Choroid plexus epithelial cell (primary cell): Measurements from ENCODE around the gene ZBTB21.

Experiments
- DNase-seq: peaks from one replicate; pipeline ENCODE4 v3.0.0-alpha.2; 2010; ENCODE audit warnings: low read depth
- H3K4me3 ChIP-seq: 2 replicates; pipeline ENCODE4 v1.5.1; 2011; ENCODE audit warnings: low read depth, mild to moderate bottlenecking, control low read depth, low read length, moderate library complexity
- CTCF ChIP-seq: conservative IDR thresholded peaks from 2 replicates; pipeline ENCODE4 v1.5.1; 2011; ENCODE audit warnings: low read depth, mild to moderate bottlenecking, control low read depth, inconsistent platforms, low read length, moderate library complexity

ZBTB21 gene

GRCh38 chr21:41945982-41946381 is 64.2 kb downstream of the ZBTB21 start:
- no peak for TF ChIP-seq CTCF
- H3K4me3 ChIP-seq = no peak overlapping the region
- DNase-seq = no peak

GRCh38 chr21:41943851-41944250 is 66.3 kb downstream of the ZBTB21 start:
- no peak for TF ChIP-seq CTCF
- no peak for DNase-seq

GRCh38 chr21:41942457-41942856 is 67.7 kb downstream of the ZBTB21 start:
- no peak overlapping the region for H3K4me3 ChIP-seq
- no peak for TF ChIP-seq CTCF
- DNase-seq = no peak

More at GRCh38 chr21:41943851-41944250, 66.3 kb downstream of the ZBTB21 start:
- H3K4me3 ChIP-seq = no peak overlapping the region

- H3K4me3 ChIP-seq = no peak overlapping the region
- no peak for TF ChIP-seq CTCF
- DNase-seq = no peak
Observed at GRCh38 chr21:41941941-41942340, 68.2 kb downstream of the ZBTB21 start.

GRCh38 chr21:41940431-41940830 is 69.7 kb downstream of the ZBTB21 start:
- no peak for DNase-seq
- TF ChIP-seq CTCF = no peak
- no peak overlapping the region for H3K4me3 ChIP-seq

GRCh38 chr21:41939391-41939790 is 70.8 kb downstream of the ZBTB21 start:
- no peak for DNase-seq
- no peak for TF ChIP-seq CTCF

More at GRCh38 chr21:41939391-41939790, 70.8 kb downstream of the ZBTB21 start:
- no peak overlapping the region for H3K4me3 ChIP-seq
